ENCODE measurements around the gene PPME1.
"Not testable (repeated sequence)": the region's sequence is repeated elsewhere in the genome, so short reads cannot be mapped to it uniquely, and the experiment has no call there.

Gene PPME1, protein sequence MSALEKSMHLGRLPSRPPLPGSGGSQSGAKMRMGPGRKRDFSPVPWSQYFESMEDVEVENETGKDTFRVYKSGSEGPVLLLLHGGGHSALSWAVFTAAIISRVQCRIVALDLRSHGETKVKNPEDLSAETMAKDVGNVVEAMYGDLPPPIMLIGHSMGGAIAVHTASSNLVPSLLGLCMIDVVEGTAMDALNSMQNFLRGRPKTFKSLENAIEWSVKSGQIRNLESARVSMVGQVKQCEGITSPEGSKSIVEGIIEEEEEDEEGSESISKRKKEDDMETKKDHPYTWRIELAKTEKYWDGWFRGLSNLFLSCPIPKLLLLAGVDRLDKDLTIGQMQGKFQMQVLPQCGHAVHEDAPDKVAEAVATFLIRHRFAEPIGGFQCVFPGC

DNA sequence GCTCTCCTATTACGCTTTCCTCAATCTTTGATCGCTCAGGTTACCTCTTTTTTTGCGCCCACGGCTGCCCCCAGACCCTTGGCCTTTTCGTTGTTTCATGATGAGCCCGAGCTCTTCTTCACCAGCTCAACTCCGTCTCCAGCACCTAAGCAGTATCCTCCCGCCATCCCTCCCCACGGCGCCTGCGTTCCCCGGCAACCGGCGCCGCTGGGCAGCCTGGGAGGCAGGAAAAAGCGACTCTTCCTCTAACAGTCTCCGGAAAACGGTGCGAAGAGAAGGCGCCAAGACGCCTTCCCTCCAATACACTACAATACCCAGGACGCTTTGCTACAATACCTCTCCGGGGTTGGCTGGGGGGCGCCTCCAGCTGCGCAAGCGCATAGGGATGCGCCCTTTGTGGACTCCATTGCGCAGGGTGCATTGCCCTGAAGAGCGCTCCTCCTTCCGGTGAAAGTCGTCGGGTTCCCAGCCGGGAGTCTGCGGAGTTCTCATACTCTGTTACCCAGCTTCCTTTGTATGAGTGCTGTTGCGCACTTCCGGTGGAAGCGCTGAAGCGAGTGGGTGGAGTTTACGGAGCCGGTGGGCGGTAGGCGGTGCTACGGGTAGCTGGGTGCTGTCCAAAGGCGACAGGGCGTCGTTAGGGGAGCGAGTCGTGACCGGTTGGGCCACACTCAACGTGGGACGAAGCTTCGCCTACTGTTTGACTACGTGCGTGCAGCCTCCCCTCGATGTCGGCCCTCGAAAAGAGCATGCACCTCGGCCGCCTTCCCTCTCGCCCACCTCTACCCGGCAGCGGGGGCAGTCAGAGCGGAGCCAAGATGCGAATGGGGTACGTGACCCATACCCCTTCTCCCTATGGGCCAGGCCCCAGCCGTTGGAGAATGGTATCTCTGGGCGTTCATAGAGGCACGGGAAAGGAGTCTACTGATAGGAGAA, at the start of gene PPME1, which contains the start of gene C2CD3:
TSS of gene PPME1 (plus strand) at position 596 of the 936 bp plus-strand sequence. CDS start at position 729, 133 bp downstream.
TSS of gene C2CD3 (minus strand) at position 309 of the 936 bp plus-strand sequence. CDS start at position 99, 210 bp downstream.
- DNase-seq (ENCODE audit: low spot score), result peak; percentile 100

DNA sequence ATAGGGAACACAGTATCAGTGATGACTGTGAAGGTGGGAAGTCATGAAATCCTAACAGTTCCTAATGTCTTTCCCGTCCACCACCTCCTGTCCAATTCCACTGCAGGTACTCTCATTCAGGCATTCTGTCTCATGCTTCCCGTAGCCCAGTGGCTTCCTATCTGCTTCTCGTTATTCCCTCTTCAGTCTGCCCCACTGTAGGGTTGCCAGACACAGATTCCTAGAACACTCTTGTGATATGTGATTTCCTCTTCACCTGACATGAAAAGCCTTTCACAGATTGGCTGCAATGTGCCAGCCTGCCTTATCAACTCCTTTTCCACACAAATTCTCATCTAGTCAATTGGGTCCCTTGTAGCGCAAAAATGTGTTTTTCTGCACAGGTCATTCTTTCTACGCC, 49.3 kb upstream of the PPME1 start:
- no peak for DNase-seq (ENCODE audit: low spot score)

DNA sequence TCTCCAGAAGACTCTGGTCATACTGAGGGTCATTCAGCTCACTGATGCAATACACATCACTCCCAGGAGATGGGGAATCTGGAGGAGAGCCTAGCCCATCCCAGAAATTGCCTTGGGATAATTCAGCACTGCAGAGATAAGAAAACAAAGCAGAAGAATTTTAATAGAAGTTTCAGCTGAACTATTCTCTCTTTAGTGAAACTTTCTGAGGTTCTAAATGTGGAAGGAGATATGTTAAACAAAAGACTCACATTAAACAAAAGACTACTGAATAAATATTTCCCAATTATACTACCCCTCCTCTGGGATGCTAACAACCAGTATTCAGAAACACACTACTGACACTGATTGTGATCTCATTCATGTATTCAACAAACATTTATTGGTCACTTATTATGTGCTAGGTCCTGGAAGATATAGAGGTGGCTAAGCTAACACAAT, 48.1 kb upstream of the PPME1 start:
- no peak for DNase-seq (ENCODE audit: low spot score)

DNA sequence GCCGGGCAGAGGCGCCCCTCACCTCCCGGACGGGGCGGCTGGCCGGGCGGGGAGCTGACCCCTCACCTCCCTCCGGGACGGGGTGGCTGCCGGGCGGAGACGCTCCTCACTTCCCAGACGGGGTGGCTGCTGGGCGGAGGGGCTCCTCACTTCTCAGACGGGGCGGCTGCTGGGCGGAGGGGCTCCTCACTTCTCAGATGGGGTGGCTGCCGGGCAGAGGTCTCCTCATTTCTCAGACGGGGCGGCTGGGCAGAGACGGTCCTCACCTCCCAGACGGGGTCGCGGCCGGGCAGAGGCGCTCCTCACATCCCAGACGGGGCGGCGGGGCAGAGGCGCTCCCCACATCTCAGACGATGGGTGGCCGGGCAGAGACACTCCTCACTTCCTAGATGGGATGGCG, 42.0 kb upstream of the PPME1 start:
- DNase-seq (ENCODE audit: low spot score), result not testable (repeated sequence)

DNA sequence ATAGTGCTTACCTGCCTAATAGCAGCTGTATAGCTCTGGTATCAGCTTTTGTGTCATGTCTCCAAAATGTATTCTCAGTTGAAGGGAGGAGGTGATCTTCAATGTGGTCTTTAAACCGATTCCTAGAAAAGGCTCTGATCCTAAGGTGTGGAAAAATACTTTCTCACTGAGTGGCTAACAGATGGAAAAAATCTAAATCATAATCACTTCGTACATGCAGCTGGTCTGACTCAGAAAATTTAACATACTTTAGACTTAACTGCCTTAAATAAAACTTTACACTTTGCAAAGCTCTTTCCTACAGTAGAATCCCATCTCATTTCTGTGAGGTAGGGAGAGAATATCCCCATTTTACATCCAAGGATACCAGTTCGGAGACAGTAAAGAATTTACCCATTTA, 38.3 kb upstream of the PPME1 start:
- no peak for DNase-seq (ENCODE audit: low spot score)

DNA sequence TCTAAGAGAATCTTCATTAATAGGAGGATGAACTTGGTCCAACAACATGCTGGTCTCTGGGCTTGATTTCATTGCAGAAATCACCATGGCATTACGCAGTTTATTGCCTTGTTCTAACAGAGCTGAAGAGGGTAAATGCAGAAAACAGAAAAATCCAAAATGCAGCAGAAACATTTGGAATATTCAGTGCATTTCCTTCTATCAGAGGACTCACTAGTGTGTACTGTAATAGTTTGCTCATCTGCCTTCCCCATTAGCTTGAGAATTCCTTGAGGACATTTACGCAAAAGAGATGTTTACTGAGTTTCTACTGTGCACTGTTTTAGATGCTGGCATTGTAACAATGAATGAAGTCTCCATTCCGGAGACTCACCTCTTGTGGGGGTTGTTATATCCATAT, 37.7 kb upstream of the PPME1 start:
- no peak for DNase-seq (ENCODE audit: low spot score)

DNA sequence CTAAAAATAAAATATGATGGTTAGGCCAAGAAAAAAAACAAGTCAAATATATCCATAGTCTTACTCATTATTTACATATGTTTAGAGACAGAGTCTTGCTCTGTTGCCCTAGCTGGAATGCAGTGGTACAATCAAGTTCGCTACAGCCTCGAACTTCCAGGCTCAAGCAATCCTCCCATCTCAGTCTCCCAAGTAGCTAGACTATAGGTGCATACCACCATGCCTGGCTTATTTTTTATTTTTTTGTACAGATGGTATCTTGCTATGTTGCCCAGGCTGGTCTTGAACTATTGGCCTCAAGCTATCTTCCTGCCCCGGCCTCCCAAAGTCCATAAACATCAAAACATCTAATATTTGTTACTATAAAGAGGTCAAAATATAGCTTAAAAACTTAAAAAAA, 36.4 kb upstream of the PPME1 start:
- no peak for DNase-seq (ENCODE audit: low spot score)

DNA sequence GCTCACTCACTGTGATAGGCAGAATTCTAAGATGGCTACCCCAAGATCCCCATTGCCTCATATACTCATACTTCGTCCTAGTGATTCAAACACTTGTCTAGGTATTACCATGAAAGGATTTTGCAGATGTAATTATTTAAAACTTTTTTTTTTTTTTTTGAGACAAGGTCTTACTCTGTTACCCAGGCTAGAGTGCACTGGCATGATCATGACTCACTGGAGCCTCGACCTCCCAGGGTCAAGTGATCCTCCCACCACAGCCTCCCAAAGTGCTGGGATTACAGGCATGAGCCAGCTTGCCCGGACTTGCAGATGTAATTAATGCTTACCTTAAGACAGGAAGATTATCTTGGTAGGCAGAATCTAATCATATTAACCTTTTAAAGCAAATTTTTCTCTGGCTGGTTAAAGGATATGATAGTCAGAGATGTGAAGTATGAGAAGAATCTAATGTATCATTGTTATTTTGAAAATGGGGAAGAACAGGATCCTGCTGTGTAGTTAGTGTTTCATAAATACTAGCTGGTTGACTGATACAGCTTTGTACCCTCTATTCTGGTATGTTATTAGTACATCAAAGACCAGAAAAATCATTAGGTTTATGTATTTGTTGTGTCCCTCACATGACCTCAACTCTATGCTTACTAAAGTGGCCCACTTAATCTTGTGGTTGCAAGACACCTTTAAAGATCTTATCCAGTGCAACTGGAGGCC, 35.8 kb upstream of the PPME1 start:
- no peak for DNase-seq (ENCODE audit: low spot score)

DNA sequence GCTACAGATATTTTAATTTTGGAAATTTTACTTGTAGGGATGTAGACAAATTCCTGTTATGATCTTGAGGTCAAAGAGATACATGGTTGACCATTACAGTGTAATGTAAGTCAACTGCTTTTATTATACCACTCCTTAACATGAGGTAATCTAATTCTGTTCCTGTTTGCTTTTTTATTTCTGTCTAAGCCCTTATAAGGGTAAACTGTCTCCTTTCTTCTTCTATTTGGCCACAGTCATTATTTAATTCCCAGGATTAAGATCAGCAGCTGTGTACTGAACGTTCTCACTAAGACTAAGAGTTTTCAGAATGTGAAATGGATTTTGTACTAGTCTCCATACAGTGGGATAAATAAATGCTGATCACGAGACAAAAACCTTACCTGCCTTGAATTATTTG, 33.1 kb upstream of the PPME1 start:
- no peak for DNase-seq (ENCODE audit: low spot score)

DNA sequence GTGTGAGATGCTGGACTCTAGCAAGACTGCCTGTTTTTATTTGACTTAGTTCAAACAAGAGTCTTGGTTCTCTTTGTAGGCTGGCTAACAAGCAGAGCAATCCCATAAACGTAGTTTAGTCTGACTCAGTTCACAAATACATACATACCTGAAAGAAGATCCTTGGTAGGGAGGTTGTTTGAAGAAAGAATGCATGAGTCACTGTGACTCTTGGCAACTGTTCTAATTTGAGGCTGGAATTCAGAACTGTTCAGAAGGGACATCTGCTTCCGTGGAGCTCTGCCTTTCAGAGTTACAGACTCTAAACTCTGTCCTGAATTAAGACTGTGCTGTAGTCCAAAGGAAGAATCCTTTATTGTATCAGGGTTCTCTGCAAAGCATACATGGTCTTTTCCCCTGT, 32.5 kb upstream of the PPME1 start:
- no peak for DNase-seq (ENCODE audit: low spot score)

DNA sequence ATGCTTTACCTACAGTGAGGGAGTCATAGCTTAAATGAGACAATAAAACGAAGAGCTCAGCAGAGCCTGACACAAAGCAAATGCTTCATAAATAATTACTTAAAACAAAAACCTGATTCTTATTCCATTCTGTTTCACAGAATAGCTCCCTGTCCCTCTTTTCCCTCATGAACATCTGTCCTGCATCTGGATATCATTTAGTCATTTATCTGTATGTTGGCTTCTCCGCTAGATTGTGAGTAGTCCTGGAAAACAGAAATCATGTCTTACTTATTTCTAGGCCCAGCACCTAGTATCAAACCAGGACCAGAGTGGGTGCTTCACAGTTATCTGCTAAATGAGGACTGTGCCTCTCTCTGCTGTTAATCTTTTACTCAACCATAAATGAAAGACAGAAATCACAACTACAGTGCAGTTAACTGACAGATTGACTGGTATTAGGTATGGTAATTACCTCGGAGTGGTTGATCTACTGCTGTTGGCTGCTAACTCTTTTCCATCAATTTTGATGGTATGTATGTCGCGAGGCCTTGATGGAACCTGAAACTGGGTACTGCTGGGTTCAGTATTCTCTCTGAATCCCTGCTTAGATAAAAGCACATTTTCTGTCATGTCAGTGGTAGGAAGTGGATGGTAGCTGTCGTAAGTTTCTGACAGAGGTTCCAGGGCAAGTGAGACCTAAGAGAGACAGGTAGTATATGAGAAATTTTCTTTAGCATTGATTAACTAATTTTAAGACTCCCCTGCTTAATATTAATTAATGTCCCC, 31.8 kb upstream of the PPME1 start:
- no peak for DNase-seq (ENCODE audit: low spot score)

DNA sequence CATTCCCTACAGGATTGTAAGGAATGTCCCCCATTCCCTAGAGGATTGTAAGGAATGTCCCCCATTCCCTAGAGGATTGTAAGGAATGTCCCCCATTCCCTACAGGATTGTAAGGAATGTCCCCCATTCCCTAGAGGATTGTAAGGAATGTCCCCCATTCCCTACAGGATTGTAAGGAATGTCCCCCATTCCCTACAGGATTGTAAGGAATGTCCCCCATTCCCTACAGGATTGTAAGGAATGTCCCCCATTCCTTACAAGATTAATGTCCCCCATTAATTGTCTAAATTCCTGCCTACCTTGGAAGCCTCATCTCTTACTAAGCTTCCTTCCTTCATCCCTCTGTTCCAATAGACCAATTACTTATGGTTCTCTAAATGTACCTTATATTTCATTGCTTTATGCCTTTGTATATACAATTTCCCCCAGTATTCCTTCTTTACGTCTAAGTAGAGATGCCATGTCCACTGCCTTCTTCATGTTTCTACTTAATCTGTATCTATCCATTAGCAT, 31.1 kb upstream of the PPME1 start:
- not testable (repeated sequence) for DNase-seq (ENCODE audit: low spot score)

DNA sequence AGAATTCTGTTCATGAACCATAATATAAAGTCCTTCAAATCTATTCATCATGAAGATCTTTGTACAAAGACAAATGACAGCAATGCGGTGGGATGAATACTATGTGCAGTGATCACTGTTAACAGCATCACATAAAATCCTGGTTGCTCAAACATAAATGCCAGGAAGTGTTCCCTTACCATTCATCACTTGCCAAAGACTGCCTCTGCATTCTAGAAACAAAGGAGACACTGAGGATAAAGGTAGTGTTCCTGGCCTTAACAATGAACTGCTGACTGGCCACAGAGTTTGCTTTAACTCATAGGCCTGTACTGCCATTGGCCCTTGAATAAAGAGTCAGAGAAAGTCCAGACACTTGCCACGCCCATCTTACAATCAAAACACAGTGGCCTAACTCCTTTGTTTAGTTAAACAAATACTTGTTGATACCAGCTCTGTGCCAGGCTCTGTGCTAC, 29.8 kb upstream of the PPME1 start:
- DNase-seq (ENCODE audit: low spot score), result no peak

DNA sequence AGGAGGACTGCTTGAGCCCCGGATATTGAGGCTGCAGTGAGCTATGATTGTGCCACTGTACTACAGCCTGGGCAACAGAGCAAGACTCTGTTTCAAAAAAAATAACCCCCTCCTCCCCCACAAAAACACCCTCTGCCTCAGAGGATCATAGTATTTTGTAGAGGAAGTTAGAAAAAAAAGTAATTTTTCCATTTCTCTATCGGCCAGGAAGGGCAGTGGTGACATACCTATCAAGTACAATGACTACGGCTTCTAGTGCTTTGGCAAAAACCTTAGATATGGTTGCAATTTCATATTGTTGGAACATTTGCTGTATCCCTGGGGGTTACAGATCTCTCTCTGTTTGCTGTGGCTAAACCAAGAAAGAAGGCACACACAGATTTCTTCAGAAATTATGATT, 29.2 kb upstream of the PPME1 start:
- DNase-seq (ENCODE audit: low spot score), result no peak

DNA sequence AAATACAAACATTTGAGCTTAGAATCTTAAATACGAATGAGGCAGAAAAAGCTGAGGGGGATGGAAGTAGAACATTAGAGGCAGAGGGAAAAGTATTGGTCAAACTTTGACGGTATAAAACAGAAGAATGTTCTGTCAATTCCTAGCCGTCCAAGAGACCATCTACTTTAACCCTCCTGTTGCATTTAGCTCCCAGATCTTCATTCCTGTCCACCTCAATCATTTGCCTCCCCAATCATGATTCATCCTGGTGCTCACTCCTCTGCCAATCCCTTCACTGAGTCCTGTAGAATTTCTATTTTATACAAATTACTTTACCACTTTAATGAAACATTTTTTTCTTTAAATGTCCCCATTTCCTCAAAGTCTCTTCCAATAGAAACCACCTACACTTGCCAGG, 28.5 kb upstream of the PPME1 start:
- no peak for DNase-seq (ENCODE audit: low spot score)

DNA sequence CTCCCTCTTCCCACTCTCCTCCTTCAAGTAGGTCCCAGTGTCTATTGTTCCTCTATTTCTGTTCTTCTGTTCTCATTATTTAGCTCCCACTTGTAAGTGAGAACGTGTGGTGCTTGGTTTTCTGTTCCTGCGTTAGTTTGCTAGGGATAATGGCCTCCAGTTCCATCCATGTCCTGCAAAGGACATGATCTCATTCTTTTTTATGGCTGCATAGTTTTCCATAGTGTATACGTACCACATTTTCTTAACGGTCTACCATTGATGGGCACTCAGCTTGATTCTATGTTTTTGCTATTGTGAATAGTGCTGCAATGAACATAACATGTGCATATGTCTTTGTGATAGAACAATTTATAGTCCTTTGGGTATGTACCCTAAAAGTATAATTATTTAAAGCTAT, 26.5 kb upstream of the PPME1 start:
- no peak for DNase-seq (ENCODE audit: low spot score)

DNA sequence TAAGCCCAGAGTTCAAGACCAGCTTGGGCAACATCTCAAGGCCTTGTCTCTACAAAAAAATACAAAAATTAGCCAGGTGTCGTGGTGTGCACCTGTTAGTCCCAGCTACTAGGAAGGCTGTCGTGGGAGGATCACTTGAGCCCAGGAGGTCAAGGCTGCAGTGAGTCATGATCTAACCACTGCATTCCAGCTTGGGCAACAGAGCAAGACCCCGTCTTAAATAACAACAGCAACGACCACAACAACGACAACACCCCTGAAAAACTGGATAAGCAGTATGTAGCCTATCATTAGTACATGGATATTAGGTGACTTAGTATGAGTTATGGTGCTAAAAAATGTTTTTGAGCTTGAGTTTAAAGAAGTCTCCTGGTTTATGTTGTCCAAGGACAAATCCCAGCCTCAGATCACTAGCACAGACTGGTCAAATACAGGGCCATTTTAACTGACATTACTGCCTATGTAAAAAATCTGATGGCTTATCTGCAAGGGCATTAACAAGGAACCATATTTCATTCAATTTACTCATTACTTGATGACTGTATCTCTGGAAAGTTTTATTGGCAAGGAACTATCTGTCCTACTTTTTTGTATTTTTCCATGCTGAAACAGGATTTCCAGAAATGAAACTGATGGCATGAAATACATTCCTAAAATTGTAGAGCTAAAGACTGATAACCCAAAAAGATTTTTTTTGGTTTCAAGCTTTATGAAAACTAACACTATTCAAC, 23.7 kb upstream of the PPME1 start:
- DNase-seq (ENCODE audit: low spot score), result no peak

DNA sequence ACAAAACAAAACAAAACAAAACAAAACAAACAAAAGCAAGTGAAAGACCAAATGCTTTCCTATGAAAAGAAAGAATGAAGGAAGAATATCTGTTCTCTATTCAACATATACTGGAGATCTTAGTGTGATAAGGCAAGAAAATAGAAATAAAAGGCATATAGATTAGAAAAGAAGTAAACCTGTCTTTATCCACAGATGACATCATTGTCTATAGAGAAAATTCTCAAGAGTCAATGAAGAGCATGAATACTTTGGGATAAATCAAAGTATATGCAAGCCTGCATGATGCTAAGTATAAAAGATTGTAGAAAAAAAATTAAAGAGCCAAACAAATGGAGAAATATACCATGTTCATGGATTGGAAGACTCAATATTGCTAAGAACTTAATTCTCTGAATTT, 17.9 kb upstream of the PPME1 start:
- DNase-seq (ENCODE audit: low spot score), result no peak

DNA sequence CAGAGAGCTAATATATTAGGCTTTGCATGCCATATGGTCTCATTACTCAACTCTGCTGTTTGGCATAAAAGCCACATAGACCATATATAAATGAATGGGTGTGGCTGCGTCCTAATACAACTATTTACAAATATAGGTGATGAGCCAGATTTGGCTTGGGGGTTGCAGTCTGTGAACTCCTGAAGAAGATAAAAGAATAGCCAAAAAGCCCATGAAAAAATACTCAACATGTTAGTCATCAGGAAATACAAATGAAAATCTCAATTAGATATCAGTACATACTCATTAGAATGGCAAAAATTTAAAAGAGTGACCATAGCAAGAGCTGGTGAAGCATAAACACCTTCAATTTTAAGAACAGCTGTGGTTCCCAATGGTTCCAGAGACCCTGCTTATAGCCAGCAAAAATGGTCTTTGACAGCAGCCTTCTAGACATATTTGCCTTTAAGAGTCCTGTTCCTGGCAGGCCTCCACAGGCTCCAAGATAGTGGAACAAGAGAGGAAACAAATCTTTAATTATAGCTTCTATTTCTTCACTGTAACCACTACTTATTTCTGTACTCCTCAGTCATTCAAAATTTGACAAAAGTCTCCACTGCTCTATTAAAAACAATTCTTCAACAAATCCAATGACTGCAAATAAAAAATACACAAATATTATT, 16.3 kb upstream of the PPME1 start:
- DNase-seq (ENCODE audit: low spot score), result no peak

DNA sequence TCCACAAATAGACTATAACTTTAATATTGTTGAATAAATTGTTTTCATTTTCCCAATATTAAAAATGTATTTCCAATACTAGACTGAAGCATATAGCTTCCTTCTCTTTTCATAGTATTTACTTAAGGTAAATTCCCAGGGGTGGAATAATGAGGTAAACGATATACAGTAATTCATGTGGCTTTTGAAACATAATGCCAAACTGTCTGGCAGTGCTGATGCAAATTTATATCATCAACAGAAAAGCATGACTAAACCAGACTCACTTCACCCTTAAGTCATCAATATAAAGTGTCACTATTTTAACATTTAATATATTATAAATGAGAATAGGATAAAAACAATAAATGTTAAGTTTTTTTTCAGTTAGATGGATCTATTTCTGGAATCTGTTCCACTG, 13.9 kb upstream of the PPME1 start:
- DNase-seq (ENCODE audit: low spot score), result no peak
